Measurements from ENCODE around the gene HSPG2. TPM values are rescaled to one million over a fixed set of nuclear protein-coding genes. Genes with fewer than 3 reads are reported as not detected.

Gene HSPG2
- total and polyA plus RNA-seq, 10 of the 15 experiments (the other 5 are each of a cell fraction or from before 2014, with no cell fraction given) = 0.30 to 3.4 (median 0.73) TPM; not detected in 2

DNA sequence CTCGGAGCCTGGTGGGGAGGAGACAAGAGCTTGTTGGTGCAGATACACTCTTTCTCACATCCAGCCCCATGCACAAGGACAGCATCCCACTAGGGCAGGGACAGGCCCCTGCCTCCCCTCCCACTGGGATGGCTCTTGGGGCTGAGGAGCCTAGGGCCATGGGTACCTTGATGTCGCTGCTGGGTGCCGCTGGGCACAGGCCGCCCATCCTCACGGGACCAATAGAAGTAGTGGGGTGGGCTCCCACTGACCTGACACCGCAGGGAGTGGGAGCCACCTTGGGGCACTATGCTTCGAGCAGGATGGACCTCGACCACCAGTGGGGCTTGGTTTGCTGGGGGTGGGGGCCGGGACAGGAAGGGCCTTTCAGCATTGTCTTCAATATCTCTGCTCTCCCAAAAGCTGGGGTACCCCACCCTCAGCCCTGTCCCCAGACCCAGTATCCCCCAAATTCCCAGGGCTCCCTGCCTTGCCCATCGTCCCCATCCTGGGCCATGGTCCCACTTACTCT, 77.4 kb downstream of the HSPG2 start (continued):
- TF ChIP-seq, protein P1, sequence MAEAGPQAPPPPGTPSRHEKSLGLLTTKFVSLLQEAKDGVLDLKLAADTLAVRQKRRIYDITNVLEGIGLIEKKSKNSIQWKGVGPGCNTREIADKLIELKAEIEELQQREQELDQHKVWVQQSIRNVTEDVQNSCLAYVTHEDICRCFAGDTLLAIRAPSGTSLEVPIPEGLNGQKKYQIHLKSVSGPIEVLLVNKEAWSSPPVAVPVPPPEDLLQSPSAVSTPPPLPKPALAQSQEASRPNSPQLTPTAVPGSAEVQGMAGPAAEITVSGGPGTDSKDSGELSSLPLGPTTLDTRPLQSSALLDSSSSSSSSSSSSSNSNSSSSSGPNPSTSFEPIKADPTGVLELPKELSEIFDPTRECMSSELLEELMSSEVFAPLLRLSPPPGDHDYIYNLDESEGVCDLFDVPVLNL (IDR thresholded peaks at IDR 0.05; ENCODE audit: low read depth, low read length) = no peak
- TF ChIP-seq MEF2B (IDR thresholded peaks at IDR 0.05; ENCODE audit: partially characterized antibody, poor library complexity, severe bottlenecking) (no peak), POLR2A (IDR thresholded peaks at IDR 0.05; ENCODE audit: low read depth, low read length) (no peak), CREB1 (IDR thresholded peaks at IDR 0.05; ENCODE audit: low read depth) (no peak), NFYB (IDR thresholded peaks at IDR 0.05; ENCODE audit: insufficient read depth, low read depth, low read length) (no peak), MEF2A (IDR thresholded peaks at IDR 0.05; ENCODE audit: insufficient read depth, low read depth, low read length) (no peak), HDAC6 (IDR thresholded peaks at IDR 0.05; ENCODE audit: unreplicated experiment) (no peak)
- TF ChIP-seq, protein P2, sequence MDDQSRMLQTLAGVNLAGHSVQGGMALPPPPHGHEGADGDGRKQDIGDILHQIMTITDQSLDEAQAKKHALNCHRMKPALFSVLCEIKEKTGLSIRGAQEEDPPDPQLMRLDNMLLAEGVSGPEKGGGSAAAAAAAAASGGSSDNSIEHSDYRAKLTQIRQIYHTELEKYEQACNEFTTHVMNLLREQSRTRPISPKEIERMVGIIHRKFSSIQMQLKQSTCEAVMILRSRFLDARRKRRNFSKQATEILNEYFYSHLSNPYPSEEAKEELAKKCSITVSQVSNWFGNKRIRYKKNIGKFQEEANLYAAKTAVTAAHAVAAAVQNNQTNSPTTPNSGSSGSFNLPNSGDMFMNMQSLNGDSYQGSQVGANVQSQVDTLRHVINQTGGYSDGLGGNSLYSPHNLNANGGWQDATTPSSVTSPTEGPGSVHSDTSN (IDR thresholded peaks at IDR 0.05; ENCODE audit: insufficient replicate concordance, low read depth, low read length) = no peak
- TF ChIP-seq, protein P3, sequence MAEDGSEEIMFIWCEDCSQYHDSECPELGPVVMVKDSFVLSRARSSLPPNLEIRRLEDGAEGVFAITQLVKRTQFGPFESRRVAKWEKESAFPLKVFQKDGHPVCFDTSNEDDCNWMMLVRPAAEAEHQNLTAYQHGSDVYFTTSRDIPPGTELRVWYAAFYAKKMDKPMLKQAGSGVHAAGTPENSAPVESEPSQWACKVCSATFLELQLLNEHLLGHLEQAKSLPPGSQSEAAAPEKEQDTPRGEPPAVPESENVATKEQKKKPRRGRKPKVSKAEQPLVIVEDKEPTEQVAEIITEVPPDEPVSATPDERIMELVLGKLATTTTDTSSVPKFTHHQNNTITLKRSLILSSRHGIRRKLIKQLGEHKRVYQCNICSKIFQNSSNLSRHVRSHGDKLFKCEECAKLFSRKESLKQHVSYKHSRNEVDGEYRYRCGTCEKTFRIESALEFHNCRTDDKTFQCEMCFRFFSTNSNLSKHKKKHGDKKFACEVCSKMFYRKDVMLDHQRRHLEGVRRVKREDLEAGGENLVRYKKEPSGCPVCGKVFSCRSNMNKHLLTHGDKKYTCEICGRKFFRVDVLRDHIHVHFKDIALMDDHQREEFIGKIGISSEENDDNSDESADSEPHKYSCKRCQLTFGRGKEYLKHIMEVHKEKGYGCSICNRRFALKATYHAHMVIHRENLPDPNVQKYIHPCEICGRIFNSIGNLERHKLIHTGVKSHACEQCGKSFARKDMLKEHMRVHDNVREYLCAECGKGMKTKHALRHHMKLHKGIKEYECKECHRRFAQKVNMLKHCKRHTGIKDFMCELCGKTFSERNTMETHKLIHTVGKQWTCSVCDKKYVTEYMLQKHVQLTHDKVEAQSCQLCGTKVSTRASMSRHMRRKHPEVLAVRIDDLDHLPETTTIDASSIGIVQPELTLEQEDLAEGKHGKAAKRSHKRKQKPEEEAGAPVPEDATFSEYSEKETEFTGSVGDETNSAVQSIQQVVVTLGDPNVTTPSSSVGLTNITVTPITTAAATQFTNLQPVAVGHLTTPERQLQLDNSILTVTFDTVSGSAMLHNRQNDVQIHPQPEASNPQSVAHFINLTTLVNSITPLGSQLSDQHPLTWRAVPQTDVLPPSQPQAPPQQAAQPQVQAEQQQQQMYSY (CRISPR knock-in tag; IDR thresholded peaks at IDR 0.05) = no peak

Measured in GM12878 (cell line).